K562 (cell line): ENCODE results near the gene LRRC4C. TPM values are rescaled to one million over a fixed set of nuclear protein-coding genes. Genes with fewer than 3 reads are reported as not detected.

ENCODE experiments used
- ATAC-seq: fragments of 200-7000 bp; cut with Tn5 transposase; 3 replicates; pipeline ENCODE4 v1.9.1; 2020; ENCODE audit warnings: moderate library complexity
- BruUV-seq: library from RNA; stranded (reverse); fragments of 400-500 nt; replicated peaks from 2 replicates; lab custom pipeline; 2021; lab: Mats Ljungman, UMichigan
- CTCF ChIA-PET: fragments of 300-600 bp; formaldehyde crosslinking; extraction: SDS; loops from one replicate; lab custom pipeline; 2021; ENCODE audit warnings: low intra/inter-chr PET ratio; lab: Yijun Ruan, JAX
- POLR2A ChIA-PET: fragments of 300-600, 350-650 bp; sonication (Branson Sonifier 250); formaldehyde crosslinking; extraction: SDS; loops from one replicate; lab custom pipeline; 2021; ENCODE audit warnings: antibody characterized with exemption, inconsistent platforms; lab: Yijun Ruan, JAX
- DNase-seq, 4 experiments: peaks; one replicate each; pipeline versions ENCODE4 v3.0.0 to v3.0.0-alpha.2; 2011 to 2018; ENCODE audit warnings: low spot score in 3 of 4, mixed read lengths in 3 of 4; ENCODE audit errors: extremely low read depth in 1 of 4
- FAIRE-seq: peaks from 2 replicates; lab custom pipeline; 2011; peaks lifted over from hg19 to GRCh38; lab: Jason Lieb, UNC
- H2AFZ ChIP-seq: 2 replicates; pipeline ENCODE4 v1.6.0; 2011; ENCODE audit warnings: low read depth, low read length, control low read depth, inconsistent platforms
- H3K27ac ChIP-seq: fragments of 200-600 bp; 3 replicates; pipeline ENCODE4 v1.8.0; 2011; ENCODE audit warnings: low read depth, mild to moderate bottlenecking, control low read depth, inconsistent platforms, low read length, moderate library complexity, mixed read lengths; ENCODE audit errors: extremely low read depth
- H3K27me3 ChIP-seq, 2 experiments: fragments of 300-600 bp in 1 of 2; 2 replicates in 1 of 2; 3 replicates in 1 of 2; pipeline versions ENCODE4 v1.6.0 to v1.8.0; 2011; ENCODE audit warnings: inconsistent platforms in 2 of 2, low read length in 2 of 2, mild to moderate bottlenecking in 1 of 2, mixed read lengths in 1 of 2, moderate library complexity in 1 of 2; ENCODE audit not compliant: control insufficient read depth in 2 of 2, insufficient read depth in 2 of 2
- H3K36me3 ChIP-seq: fragments of 300-600 bp; 3 replicates; pipeline ENCODE4 v1.8.0; 2011; ENCODE audit warnings: mild to moderate bottlenecking, low read length, inconsistent platforms; ENCODE audit not compliant: control insufficient read depth, insufficient read depth
- H3K4me1 ChIP-seq, 2 experiments: fragments of 200-600 bp in 1 of 2; replicated peaks in 1 of 2; 2 replicates in 1 of 2; 3 replicates in 1 of 2; pipeline versions ENCODE4 v1.5.1 to v1.8.0; 2011; ENCODE audit warnings: inconsistent platforms in 2 of 2, low read length in 2 of 2, mild to moderate bottlenecking in 1 of 2, mixed read lengths in 1 of 2, moderate library complexity in 1 of 2; ENCODE audit not compliant: control insufficient read depth in 2 of 2, insufficient read depth in 2 of 2
- H3K4me2 ChIP-seq: 2 replicates; pipeline ENCODE4 v1.6.1; 2011; ENCODE audit warnings: low read length, control low read depth, inconsistent platforms, mixed read lengths; ENCODE audit not compliant: insufficient read depth
- H3K4me3 ChIP-seq: fragments of 200-600 bp; sonication (generic), shearing (Covaris generic); 2 replicates; pipeline ENCODE4 v1.5.1; 2016; ENCODE audit warnings: control low read depth, inconsistent platforms
- H3K79me2 ChIP-seq: fragments of 200-600 bp; 3 replicates; pipeline ENCODE4 v1.8.0; 2011; ENCODE audit warnings: low read length, inconsistent platforms; ENCODE audit not compliant: control insufficient read depth, insufficient read depth
- H3K9ac ChIP-seq, 2 experiments: 2 replicates each; pipeline versions ENCODE4 v1.6.0 to v1.6.1; 2011; ENCODE audit warnings: low read depth in 2 of 2, low read length in 2 of 2, control low read depth in 1 of 2, inconsistent platforms in 1 of 2, mild to moderate bottlenecking in 1 of 2, mixed read lengths in 1 of 2; ENCODE audit not compliant: insufficient read depth in 1 of 2
- H3K9me1 ChIP-seq: one replicate; pipeline ENCODE4 v1.6.0; 2011; ENCODE audit warnings: inconsistent platforms, mild to moderate bottlenecking, low read length, moderate library complexity; ENCODE audit not compliant: control insufficient read depth, insufficient read depth
- H3K9me3 ChIP-seq: replicated peaks from 2 replicates; pipeline ENCODE4 v1.5.1; 2011; ENCODE audit warnings: low read depth, low read length, inconsistent platforms; ENCODE audit not compliant: control insufficient read depth, insufficient read depth
- H4K20me1 ChIP-seq: replicated peaks from 2 replicates; pipeline ENCODE4 v1.6.1; 2011; ENCODE audit warnings: low read length, inconsistent platforms, mixed read lengths; ENCODE audit not compliant: control insufficient read depth, insufficient read depth
- ERF ChIP-seq: fragments of 450-650 bp; formaldehyde crosslinking; IDR thresholded peaks from 2 replicates; pipeline ENCODE4 v1.4.0; 2020; ENCODE audit warnings: mild to moderate bottlenecking, mixed read lengths
- MECOM ChIP-seq: fragments of 250-450 bp; sonication (Bioruptor Pico); IDR thresholded peaks from 2 replicates; pipeline ENCODE4 v1.8.0; 2022; ENCODE audit warnings: inconsistent platforms
- ZNF445 ChIP-seq: fragments of 250-450 bp; sonication (Bioruptor Pico); IDR thresholded peaks from 2 replicates; pipeline ENCODE4 v1.4.0; 2020; ENCODE audit warnings: low read depth, mild to moderate bottlenecking, moderate library complexity
- ZNF778 ChIP-seq: fragments of 450-650 bp; formaldehyde crosslinking; IDR thresholded peaks from 2 replicates; pipeline ENCODE4 v1.4.0; 2020; ENCODE audit warnings: mild to moderate bottlenecking, moderate library complexity
- WGBS: fragments of 100-300 bp; shearing (Covaris generic); methylation state at CpG from one replicate; pipeline ENCODE4 v1.1.6; 2016; ENCODE audit warnings: low coverage, mixed read lengths; ENCODE audit not compliant: insufficient coverage; ENCODE audit errors: missing lambda C conversion rate; 5-methylcytosine and 5-hydroxymethylcytosine counted together
- in situ Hi-C: fragments of 300-500 bp; cut with MboI; formaldehyde crosslinking; loops from 4 replicates; pipeline ENCODE4 v1.15.0; 2018; ENCODE audit warnings: inconsistent platforms, mixed read lengths
- intact Hi-C: fragments of 100-400 bp; cut with micrococcal nuclease; formaldehyde crosslinking; loops from 2 replicates; pipeline ENCODE4 v1.14.2; 2022
- polyA plus RNA-seq, 8 experiments: library from polyadenylated mRNA; depleted of rRNA in 4 of 8; stranded (reverse) in 5 of 8; unstranded in 3 of 8; fragments of >200 nt; fragmentation: Nextera tagmentation in 2 of 8; fragmentation: Illumina TruSeq in 1 of 8; extraction: Ambion mirVana in 2 of 8; extraction: Trizol in 1 of 8; gene quantifications; 2 replicates each; pipeline versions ENCODE4 v1.2.1 to v1.2.3, GENCODE V29; 2011 to 2014; ENCODE audit warnings: inconsistent platforms in 1 of 8, missing spikeins in 1 of 8
- total RNA-seq, 7 experiments: library from RNA; depleted of rRNA in 6 of 7; stranded (reverse); fragments of >200 nt in 6 of 7; fragmentation: Illumina TruSeq in 2 of 7; extraction: Trizol in 2 of 7; gene quantifications; 2 replicates each; pipeline versions ENCODE4 v1.2.1 to v1.2.3, GENCODE V29; 2011 to 2021; ENCODE audit warnings: low replicate concordance in 1 of 7

Gene LRRC4C
- total and polyA plus RNA-seq, 9 of the 15 experiments (the other 6 are each of a cell fraction or from before 2014, with no cell fraction given): not detected

DNA sequence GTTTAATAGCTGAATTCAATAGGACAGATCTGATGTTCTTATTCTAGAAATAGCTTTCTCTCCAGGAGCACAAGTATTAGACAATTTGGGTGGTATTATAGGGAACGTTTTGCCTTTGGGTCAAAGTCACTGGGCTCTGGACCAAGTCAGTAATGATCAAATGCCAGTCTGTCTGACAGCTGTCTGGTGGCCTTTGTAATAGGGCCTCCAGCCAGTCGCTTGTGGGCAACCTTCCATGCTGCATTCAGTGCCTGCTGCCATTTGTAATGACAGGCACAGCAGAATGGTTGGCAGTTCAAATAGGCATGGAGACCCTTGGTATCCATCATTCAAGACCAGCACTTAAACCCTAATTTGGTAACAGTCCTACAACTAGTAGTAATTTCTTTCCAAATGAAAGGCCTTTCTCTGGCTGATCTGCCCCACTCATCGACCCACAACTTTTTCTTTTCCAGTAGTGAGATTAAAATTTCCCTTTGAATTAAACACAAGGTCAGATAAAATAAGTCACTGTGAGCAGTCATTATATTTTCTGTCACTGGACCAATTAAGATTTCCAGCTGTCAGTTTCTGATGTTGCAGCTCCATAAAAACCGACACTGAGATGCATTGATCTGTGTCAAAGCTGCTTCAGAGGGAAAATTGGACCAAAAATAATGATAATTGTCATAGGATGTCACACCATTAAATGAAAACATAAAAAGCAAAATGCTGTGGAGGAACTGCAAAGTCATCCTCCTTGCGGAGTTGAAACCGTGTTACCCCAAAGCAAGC, 1038.1 kb downstream of the LRRC4C start (continued):
- no peak for TF ChIP-seq ZNF445
- TF ChIP-seq ERF (CRISPR knock-in tag): no peak
- TF ChIP-seq, all 486 proteins: peak for 0

GRCh38 chr11:40417627-40418026, 1041.8 kb downstream of the LRRC4C start:
- H3K4me2 ChIP-seq: no peak overlapping the region
- no peaks in the 10 kb centered on the region for H3K36me3 ChIP-seq
- no peaks in the 10 kb centered on the region for H4K20me1 ChIP-seq
- TF ChIP-seq ZNF778 (CRISPR knock-in tag): no peak
- no peak for TF ChIP-seq MECOM
- TF ChIP-seq, all 486 proteins: peak for 0
- no peaks in the 10 kb centered on the region for H3K9me1 ChIP-seq
- ChIA-PET POLR2A (no interaction called here), CTCF (no interaction called here)
- no peaks in the 10 kb centered on the region for H3K79me2 ChIP-seq
- no peaks in the 10 kb centered on the region for H3K4me1 ChIP-seq
- intact Hi-C loops (no loop called here), in situ Hi-C loops (no loop called here)
- DNase-seq (no peak), ATAC-seq (no peak), FAIRE-seq (no peak)
- H3K27me3 ChIP-seq: no peaks in the 10 kb centered on the region
- H2AFZ ChIP-seq: no peak overlapping the region
- no peak overlapping the region for H3K27ac ChIP-seq
- H3K9ac ChIP-seq: no peak overlapping the region
- no peak overlapping the region for H3K4me3 ChIP-seq
- no peaks in the 10 kb centered on the region for H3K9me3 ChIP-seq
- WGBS: 2% methylated on average over 3 of the region's 3 CpGs
- no TSS peak for BruUV-seq
